Stimulated activated CD4-positive, alpha-beta T cell treated with anti-CD3 and anti-CD28 coated beads, TNF-alpha, amount 100 ng/mL, for 4 hours (primary cell): ENCODE measurements around the gene HDAC1.

Experiments
- DNase-seq, 3 experiments: peaks; one replicate each; pipeline ENCODE4 v3.0.0-alpha.2; 2020; ENCODE audit warnings: low read depth in 3 of 3

The HDAC1 gene

DNA sequence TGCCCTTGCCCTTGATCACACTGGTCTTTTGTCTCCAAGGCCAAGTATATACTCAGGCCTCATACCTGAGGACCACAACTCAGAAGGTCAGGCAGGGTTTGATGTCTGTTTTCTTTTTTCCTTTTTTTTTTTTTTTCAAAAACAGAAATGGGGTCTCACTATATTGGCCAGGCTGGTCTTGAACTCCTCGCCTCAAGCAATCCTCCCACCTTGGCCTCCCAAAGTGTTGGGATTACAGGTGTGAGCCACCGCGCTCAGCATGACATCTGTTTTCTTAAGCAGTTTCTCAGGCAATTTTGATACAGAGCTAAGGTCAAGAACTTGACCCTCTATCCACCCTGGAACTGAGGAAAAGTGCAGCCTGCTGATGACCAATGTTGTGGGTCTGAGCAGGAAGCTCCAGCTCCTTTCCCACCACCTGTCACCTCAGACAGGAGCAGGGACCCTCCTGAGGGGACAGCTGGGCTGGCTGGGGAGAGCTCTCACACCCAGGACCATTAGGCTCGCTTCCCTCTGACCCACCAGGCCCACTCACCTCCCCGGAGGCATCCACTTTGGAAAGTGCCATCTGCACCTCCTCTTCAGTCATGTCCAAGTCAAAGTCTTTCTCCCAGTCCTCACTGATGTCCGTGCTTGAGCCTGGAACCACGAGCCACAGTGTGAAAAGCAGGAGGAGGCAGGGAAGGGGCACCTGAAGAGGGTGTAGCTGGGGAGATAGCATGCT, 76.2 kb downstream of the HDAC1 start:
- DNase-seq = no peak

GRCh38 chr1:32372149-32372756, 80.4 kb downstream of the HDAC1 start:
- no peak for DNase-seq

DNA sequence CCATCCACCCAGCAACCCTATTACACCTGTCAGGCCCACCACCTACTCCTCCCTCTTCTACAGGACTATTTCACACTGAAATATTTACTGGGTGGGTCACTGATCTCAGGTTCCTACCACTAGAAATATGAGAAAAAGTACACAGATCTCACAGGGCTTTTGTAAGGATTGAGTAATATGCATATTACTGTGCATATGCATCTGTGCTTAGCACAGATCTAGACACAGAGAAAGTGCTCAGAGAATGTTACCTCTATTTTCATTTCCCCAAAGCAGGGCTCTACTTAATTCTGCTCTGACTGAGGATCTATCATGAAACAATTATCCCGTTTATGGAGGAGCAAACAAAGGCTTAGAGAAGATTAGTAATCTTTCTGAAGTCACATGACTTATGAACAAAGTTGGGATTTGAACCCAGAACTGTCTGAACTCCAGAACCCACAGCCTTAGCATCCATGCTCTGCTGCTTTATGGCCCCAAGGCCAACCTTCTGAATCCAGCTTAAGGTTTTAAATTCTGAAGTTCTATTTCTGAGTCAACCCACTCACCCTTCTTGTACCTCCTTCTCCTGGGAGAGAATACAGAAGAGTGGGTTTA, 82.2 kb downstream of the HDAC1 start:
- DNase-seq = no peak

GRCh38 chr1:32376199-32376598, 84.3 kb downstream of the HDAC1 start:
- DNase-seq = no peak

DNA sequence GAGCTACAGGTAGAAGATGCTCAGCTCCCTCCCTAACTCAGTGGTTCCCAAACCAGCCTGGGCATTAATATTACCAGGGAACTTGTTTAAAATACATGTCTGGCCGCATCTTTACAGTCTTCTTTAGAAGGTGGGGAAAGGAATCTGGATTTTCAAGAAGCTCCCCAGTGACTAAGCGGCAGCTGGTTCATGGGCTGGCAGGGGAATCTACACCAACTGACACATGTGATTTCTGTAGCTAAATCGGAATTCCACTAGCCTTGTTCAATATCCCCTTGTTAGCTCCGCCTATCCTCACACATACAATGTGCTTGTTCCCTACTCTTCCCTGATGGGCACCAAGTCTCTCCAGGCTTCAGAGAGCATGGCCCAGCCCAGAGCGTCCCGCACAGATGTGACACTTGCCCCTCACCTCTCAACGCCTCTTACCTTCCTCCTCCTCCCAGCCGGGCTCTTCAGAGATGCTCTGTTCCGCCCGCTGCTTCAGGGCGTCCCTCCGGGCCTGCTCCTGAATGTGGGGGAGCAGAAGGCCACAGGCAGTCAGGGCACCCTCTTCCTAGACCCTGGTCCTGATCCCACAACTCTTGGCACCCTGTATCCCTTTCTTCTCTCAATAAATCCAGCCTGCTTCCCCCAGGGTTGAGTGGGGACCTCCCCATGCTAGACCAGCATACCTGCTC, 85.8 kb downstream of the HDAC1 start:
- no peak for DNase-seq

- no peak for DNase-seq
These were observed 88.2 kb downstream of the HDAC1 start for GRCh38 chr1:32380057-32380456.
